ENCODE data around the gene RAD51AP1. TPM values are rescaled to one million over a fixed set of nuclear protein-coding genes. Genes with fewer than 3 reads are reported as not detected.
A peak's percentile ranks its signal among the peaks of the same experiment; 100 is the strongest.

RAD51AP1 gene
- total RNA-seq, 1 donor from 2014 or later: 0.84 TPM

DNA sequence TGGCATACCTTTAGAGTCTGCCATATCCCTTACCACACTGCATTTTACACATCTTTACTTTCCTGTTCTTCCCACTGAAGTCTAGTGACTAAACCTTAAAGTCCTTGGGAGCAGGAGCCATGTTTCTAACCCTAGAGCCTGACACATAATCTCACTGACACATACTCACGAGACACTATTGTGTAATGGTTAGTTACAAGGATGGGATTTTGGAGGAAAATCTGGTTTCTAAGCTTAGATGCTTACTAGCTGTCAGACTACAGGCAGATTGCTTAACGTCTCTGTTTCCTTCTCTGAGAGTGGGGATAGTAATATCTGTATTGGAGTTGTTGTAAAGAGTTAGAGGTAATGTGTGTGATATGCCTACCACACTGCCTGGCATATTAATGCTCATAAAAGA, 17.1 kb downstream of the RAD51AP1 start:
- H3K4me3 ChIP-seq: no peak overlapping the region
- peak; percentile 53 for ATAC-seq

DNA sequence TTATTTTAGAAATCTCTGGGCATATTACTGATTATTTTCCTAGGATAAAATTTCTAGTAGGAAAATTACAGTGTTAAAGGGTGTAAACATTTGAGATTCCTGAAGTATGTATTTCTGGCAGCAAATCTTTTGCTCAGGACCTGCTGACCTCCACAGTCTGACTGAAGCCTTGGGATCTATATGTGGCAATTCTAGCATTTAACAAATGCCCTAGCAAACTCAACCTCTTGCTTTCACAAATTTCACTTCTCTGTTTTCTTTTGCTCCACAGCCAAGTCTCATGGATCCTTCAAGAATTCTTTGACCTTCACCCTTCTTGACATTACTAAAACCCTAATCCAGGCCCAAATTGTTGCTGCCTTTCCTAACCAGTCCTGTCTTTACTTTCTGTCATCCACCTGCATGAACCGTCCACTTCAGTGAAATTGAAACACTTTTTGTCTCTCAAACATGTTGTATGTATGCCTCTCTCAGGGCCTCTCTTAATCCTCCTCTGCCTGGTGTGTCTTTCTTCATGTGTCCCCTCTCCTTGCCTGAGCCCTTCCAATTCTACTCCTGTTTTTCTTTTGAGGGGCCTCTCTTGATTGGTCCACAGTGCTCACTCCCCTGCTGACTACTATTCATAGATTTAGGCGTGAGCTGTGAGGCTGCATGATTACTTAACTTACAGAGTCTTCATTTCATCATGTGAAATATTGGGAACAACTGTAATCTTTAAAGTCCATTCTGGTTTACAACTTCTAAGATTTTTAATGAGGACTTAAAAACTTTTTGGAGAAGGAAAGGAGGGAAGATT, 18.2 kb downstream of the RAD51AP1 start:
- no peak for TF ChIP-seq CTCF (IDR thresholded peaks at IDR 0.05)
- no peak overlapping the region for H3K27ac ChIP-seq

More for the DNA sequence above, 17.1 kb downstream of the RAD51AP1 start:
- no peaks in the 10 kb centered on the region for H3K4me1 ChIP-seq
- intact Hi-C loops (cut with DNase I): no loop called here
- no peak overlapping the region for H3K27ac ChIP-seq
- H3K36me3 ChIP-seq: no peaks in the 10 kb centered on the region
- DNase-seq: no peak
- no peaks in the 10 kb centered on the region for H3K9me3 ChIP-seq
- TF ChIP-seq CTCF (IDR thresholded peaks at IDR 0.05): no peak
- no peaks in the 10 kb centered on the region for H3K27me3 ChIP-seq

GRCh38 chr12:4557586-4557985, 18.9 kb downstream of the RAD51AP1 start:
- DNase-seq: no peak
- H3K27ac ChIP-seq: no peak overlapping the region
- intact Hi-C loops (cut with DNase I): no loop called here
- H3K4me3 ChIP-seq: no peak overlapping the region
- no peaks in the 10 kb centered on the region for H3K4me1 ChIP-seq
- no peak for TF ChIP-seq CTCF (IDR thresholded peaks at IDR 0.05)
- ATAC-seq: no peak
- no peaks in the 10 kb centered on the region for H3K9me3 ChIP-seq
- H3K27me3 ChIP-seq: no peaks in the 10 kb centered on the region
- H3K36me3 ChIP-seq: no peaks in the 10 kb centered on the region

More for the DNA sequence above, 18.2 kb downstream of the RAD51AP1 start:
- intact Hi-C loops (cut with DNase I): no loop called here
- Histone ChIP-seq H3K27me3 (no peaks in the 10 kb centered on the region), H3K9me3 (no peaks in the 10 kb centered on the region), H3K4me1 (no peaks in the 10 kb centered on the region), H3K4me3 (no peak overlapping the region), H3K36me3 (no peaks in the 10 kb centered on the region)
- peak; percentile 72 for ATAC-seq
- no peak for DNase-seq

- Histone ChIP-seq H3K9me3 (no peaks in the 10 kb centered on the region), H3K4me1 (no peaks in the 10 kb centered on the region), H3K36me3 (no peaks in the 10 kb centered on the region), H3K4me3 (no peak overlapping the region), H3K27me3 (no peaks in the 10 kb centered on the region), H3K27ac (no peak overlapping the region)
- intact Hi-C loops (cut with DNase I): no loop called here
- no peak for DNase-seq
- ATAC-seq: no peak
- TF ChIP-seq CTCF (IDR thresholded peaks at IDR 0.05): no peak
Observed at GRCh38 chr12:4558171-4558570, 19.5 kb downstream of the RAD51AP1 start.

- H3K27ac ChIP-seq: no peak within 1 kb of the TSS
- ATAC-seq: peak; percentile 96
- peaks cover 5% of the 10 kb centered on the region for H3K4me1 ChIP-seq
- H3K4me3 ChIP-seq: peak within 1 kb of the TSS; percentile 42
- H3K27me3 ChIP-seq: no peaks in the 10 kb centered on the region
- intact Hi-C loops (cut with DNase I): no loop called here
- H3K9me3 ChIP-seq: no peaks in the 10 kb centered on the region
- peak; percentile 89 for DNase-seq
- TF ChIP-seq CTCF (IDR thresholded peaks at IDR 0.05): no peak
- no peaks in the 10 kb centered on the region for H3K36me3 ChIP-seq
Observed at GRCh38 chr12:4562034-4562657, 23.5 kb downstream of the RAD51AP1 start, which contains the start of gene DYRK4. Gene DYRK4, plus strand, starts transcription at chr12:4562208. Its CDS starts 38 bp downstream, at chr12:4562246.

All from upper lobe of right lung (tissue), 1 donor.